ENCODE results near the gene SLC41A2.
A peak's percentile ranks its signal among the peaks of the same experiment; 100 is the strongest.

SLC41A2 gene

DNA sequence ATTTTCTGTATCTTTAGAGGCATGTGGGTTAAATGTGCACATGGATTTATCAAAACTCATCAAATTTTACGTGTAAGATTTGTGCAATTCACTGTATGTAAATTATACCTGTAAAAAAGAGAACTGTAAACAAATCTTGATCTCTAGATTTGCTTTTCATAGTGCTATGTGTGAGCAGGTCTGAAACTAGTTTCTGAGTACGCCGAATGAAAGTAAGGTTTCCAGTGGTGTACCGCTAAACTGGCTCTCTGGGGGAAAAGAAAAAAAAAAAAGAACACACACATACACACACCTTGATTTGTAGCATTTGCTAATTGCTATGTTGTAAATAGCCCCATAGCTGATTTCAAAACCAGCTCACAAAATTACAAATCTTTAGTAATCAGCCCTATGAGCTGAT is 8.6 kb upstream of the SLC41A2 start:
- DNase-seq (ENCODE audit: low read depth, low spot score), result no peak
- H3K4me3 ChIP-seq (ENCODE audit: low read depth, low read length), result no peak overlapping the region
- POLR2A ChIA-PET, result no interaction called here
- TF ChIP-seq, protein P1, sequence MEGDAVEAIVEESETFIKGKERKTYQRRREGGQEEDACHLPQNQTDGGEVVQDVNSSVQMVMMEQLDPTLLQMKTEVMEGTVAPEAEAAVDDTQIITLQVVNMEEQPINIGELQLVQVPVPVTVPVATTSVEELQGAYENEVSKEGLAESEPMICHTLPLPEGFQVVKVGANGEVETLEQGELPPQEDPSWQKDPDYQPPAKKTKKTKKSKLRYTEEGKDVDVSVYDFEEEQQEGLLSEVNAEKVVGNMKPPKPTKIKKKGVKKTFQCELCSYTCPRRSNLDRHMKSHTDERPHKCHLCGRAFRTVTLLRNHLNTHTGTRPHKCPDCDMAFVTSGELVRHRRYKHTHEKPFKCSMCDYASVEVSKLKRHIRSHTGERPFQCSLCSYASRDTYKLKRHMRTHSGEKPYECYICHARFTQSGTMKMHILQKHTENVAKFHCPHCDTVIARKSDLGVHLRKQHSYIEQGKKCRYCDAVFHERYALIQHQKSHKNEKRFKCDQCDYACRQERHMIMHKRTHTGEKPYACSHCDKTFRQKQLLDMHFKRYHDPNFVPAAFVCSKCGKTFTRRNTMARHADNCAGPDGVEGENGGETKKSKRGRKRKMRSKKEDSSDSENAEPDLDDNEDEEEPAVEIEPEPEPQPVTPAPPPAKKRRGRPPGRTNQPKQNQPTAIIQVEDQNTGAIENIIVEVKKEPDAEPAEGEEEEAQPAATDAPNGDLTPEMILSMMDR (IDR thresholded peaks at IDR 0.05; ENCODE audit: insufficient read depth, low read length, missing control alignments), result no peak
- CTCF ChIA-PET, result interaction anchor here (1.4 kb wide), 1 partner anchor 9 kb away, joined by 4 read pairs; the partner anchor contains the start of gene SLC41A2

DNA sequence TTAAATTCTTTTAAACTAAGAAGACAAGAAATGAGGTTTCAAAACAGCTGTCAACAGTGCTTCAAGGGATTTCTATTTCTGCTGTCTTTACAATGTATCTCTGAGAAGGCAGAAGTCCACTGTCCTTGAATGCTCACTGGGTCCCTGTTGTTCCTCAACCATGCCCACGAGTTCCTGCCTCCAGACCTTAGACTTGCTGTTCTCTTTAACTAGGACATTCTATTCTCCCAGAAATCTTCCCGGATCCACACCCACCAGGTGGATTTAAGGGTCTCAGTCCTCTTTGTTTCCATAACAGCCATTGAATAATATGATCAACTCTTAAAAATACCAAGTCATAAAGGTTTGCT is 6.7 kb upstream of the SLC41A2 start:
- no peak overlapping the region for H3K4me3 ChIP-seq (ENCODE audit: low read depth, low read length)
- TF ChIP-seq, protein P1 (IDR thresholded peaks at IDR 0.05; ENCODE audit: insufficient read depth, low read length, missing control alignments), result no peak
- POLR2A ChIA-PET, result no interaction called here
- CTCF ChIA-PET, result no interaction called here
- DNase-seq (ENCODE audit: low read depth, low spot score), result no peak

DNA sequence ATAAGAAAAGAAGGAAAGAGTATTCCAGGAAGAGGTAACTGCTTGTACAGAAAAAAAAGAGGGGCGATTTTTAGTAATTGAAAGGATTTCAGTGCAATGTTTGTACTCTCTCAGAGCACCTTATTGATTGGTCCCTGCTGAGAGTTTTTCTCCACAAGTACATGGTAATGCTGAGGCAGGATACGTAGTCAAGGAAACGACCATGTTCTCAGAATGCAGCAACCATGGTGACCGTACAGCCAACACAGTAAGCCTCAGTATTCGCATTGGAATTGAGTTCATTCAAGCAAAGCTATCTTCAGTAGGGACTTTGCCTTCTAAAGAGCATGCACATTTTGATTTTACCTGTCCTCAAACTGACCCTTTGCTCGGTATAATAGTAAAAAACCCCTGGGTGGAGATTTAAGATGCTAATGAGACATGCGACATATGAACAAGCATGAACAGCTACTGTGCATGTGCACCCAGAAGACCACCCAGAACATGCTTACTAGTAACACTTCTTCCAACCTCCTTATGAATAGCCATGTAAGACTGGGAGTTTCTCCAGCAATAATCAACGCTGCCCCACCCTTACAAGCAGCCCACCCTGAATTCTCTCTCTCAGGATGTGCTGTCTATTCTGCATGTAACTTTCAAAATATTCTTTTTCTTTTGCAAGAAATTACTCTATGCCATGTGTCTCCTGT is 6.2 kb upstream of the SLC41A2 start:
- POLR2A ChIA-PET, result no interaction called here
- CTCF ChIA-PET, result no interaction called here
- no peak for DNase-seq (ENCODE audit: low read depth, low spot score)
- H3K4me3 ChIP-seq (ENCODE audit: low read depth, low read length), result no peak overlapping the region
- TF ChIP-seq, protein P1 (IDR thresholded peaks at IDR 0.05; ENCODE audit: insufficient read depth, low read length, missing control alignments), result no peak

DNA sequence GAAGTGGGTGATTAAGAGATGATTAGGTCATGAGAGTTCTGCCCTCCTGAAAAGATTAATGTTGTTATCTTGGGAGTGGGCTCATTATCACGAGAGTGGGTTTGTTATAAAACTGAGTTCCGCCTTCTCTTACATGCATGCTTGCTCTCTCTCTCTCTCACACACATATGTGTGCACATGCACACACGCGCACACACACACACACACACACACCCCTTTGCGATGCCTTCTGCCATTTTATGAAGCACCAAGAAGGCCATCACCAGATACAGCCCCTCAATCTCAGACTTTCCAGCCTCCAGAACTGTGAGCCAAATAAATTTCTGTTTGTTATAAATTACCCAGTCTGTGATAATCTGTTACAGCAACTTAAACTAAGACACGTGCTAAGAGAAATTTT is 5.7 kb upstream of the SLC41A2 start:
- POLR2A ChIA-PET, result no interaction called here
- CTCF ChIA-PET, result no interaction called here
- no peak for DNase-seq (ENCODE audit: low read depth, low spot score)
- TF ChIP-seq, protein P1 (IDR thresholded peaks at IDR 0.05; ENCODE audit: insufficient read depth, low read length, missing control alignments), result no peak
- no peak overlapping the region for H3K4me3 ChIP-seq (ENCODE audit: low read depth, low read length)

DNA sequence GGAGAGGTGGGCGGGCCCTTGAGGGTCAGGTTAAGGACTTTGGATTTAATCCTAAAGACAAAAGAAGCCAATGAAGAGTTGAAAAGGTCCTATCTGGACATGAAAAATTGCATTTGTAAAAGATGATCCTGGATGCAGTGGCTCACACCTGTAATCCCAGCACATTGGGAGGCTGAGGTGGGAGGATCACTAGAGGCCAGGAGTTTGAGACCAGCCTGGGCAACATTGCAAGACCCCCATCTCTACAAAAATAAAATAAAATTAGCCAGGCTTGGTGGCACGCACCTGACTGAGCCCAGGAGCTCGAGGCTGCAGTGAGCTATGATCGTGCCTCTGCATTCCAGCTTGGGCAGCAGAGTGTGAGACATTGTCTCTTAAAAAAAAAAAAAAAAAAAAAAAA is 2.4 kb upstream of the SLC41A2 start:
- CTCF ChIA-PET, result no interaction called here

DNA sequence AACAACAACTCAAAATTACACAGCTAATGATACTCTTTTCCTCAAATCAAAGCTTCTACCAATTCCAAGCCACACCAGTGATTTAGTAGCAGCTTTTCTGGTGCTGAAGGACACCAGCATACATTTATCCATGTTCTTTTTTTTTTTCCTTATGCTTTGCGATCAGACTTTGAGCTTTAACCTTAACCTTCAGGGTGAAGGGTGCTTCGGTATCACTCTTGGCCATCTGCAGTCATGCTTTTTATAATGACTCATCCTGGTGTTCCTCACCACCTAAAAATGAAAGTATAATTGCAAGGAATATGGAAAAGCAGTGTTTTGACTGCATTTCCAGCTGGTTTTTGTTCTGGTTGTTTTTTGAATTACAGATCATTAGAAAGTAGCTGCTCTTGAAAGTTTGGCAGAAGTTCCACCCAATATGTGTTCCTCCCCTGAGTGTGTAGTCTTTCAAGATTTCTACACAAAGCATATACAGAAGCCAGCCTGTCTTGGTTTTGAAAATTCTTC is 1.3 kb upstream of the SLC41A2 start:
- no peak for DNase-seq (ENCODE audit: low read depth, low spot score)
- peak overlapping the region; percentile 9; the same call in 1 of the 2 replicates for H3K4me3 ChIP-seq (ENCODE audit: low read depth, low read length)
- ChIA-PET CTCF (interaction anchor here (1.0 to 1.6 kb wide), 6 partner anchors 11 to 578 kb away, joined by 3 to 8 read pairs (median 4); no protein-coding TSS in a partner anchor), POLR2A (interaction anchor here (1.1 to 1.2 kb wide), 2 partner anchors 125 to 148 kb away, joined by 3 read pairs; partner anchors contain the start of genes ALDH1L2 and WASHC4)
- TF ChIP-seq, protein P1 (IDR thresholded peaks at IDR 0.05; ENCODE audit: insufficient read depth, low read length, missing control alignments), result no peak

More for the DNA sequence above, 2.4 kb upstream of the SLC41A2 start:
- TF ChIP-seq, protein P1 (IDR thresholded peaks at IDR 0.05; ENCODE audit: insufficient read depth, low read length, missing control alignments), result no peak
- no peak overlapping the region for H3K4me3 ChIP-seq (ENCODE audit: low read depth, low read length)
- DNase-seq (ENCODE audit: low read depth, low spot score), result no peak
- POLR2A ChIA-PET, result no interaction called here

Data from AG04449 (cell line).